CD8-positive, alpha-beta memory T cell (primary cell): ENCODE measurements around the gene AGAP1. TPM values are rescaled to one million over a fixed set of nuclear protein-coding genes. Genes with fewer than 3 reads are reported as not detected.
"Not testable (repeated sequence)": the region's sequence is repeated elsewhere in the genome, so short reads cannot be mapped to it uniquely, and the experiment has no call there.

Source experiments
- CTCF ChIA-PET: fragments of 350-600 bp; sonication (Branson Sonifier 250); formaldehyde crosslinking; loops from one replicate; lab custom pipeline; 2021; ENCODE audit warnings: antibody characterized with exemption; lab: Charles Lee
- POLR2A ChIA-PET: fragments of 350-600 bp; sonication (Branson Sonifier 250); formaldehyde crosslinking; loops from one replicate; lab custom pipeline; 2021; ENCODE audit warnings: antibody characterized with exemption; lab: Charles Lee
- DNase-seq, 5 donors: peaks; one replicate each; pipeline versions ENCODE4 v3.0.0 to v3.0.0-alpha.2; 2020 to 2022; ENCODE audit warnings: mixed read lengths in 1 of 5
- H3K27ac ChIP-seq: one replicate; pipeline ENCODE4 v1.7.0; 2013; ENCODE audit warnings: low read depth, mild to moderate bottlenecking, low read length, moderate library complexity
- H3K27me3 ChIP-seq: 2 replicates; pipeline ENCODE4 v1.7.0; 2013; ENCODE audit warnings: low read length, mild to moderate bottlenecking; ENCODE audit not compliant: insufficient read depth, poor library complexity, severe bottlenecking
- H3K36me3 ChIP-seq: 2 replicates; pipeline ENCODE4 v1.7.0; 2013; ENCODE audit warnings: mild to moderate bottlenecking, low read length, moderate library complexity; ENCODE audit not compliant: insufficient read depth
- H3K4me1 ChIP-seq: 2 replicates; pipeline ENCODE4 v1.7.0; 2013; ENCODE audit warnings: mild to moderate bottlenecking, low read length, moderate library complexity; ENCODE audit not compliant: insufficient read depth
- H3K4me3 ChIP-seq: 2 replicates; pipeline ENCODE4 v1.7.0; 2013; ENCODE audit warnings: mild to moderate bottlenecking, low read length
- H3K9me3 ChIP-seq: 2 replicates; pipeline ENCODE4 v1.7.0; 2013; ENCODE audit warnings: mild to moderate bottlenecking, low read length
- H3K27ac Mint-ChIP-seq, 8 donors: one replicate each; pipeline ENCODE4 v1.8.0; 2020 to 2021; ENCODE audit warnings: mixed read lengths in 8 of 8, mild to moderate bottlenecking in 6 of 8, inconsistent platforms in 3 of 8, moderate library complexity in 3 of 8
- H3K27me3 Mint-ChIP-seq, 2 donors: one replicate each; pipeline ENCODE4 v1.8.0; 2020 to 2021; ENCODE audit warnings: mixed read lengths in 2 of 2, mild to moderate bottlenecking in 1 of 2, moderate library complexity in 1 of 2
- H3K36me3 Mint-ChIP-seq, 3 donors: one replicate each; pipeline ENCODE4 v1.8.0; 2020 to 2021; ENCODE audit warnings: mixed read lengths in 3 of 3, inconsistent platforms in 1 of 3, mild to moderate bottlenecking in 1 of 3
- H3K4me1 Mint-ChIP-seq, 3 donors: one replicate each; pipeline ENCODE4 v1.8.0; 2020 to 2021; ENCODE audit warnings: mixed read lengths in 3 of 3, inconsistent platforms in 1 of 3, mild to moderate bottlenecking in 1 of 3
- H3K4me3 Mint-ChIP-seq, 7 donors: one replicate each; pipeline ENCODE4 v1.8.0; 2020 to 2021; ENCODE audit warnings: mixed read lengths in 7 of 7, mild to moderate bottlenecking in 6 of 7, moderate library complexity in 4 of 7, inconsistent platforms in 2 of 7
- H3K9me3 Mint-ChIP-seq, 5 donors: one replicate each; pipeline ENCODE4 v1.8.0; 2020 to 2022; ENCODE audit warnings: mixed read lengths in 5 of 5, mild to moderate bottlenecking in 3 of 5, moderate library complexity in 2 of 5, inconsistent platforms in 1 of 5
- polyA plus RNA-seq: library from polyadenylated mRNA; unstranded; fragments of 300-500 nt; fragmentation: Illumina TruSeq; gene quantifications from one replicate; pipeline ENCODE4 v1.2.3, GENCODE V29; 2021
- total RNA-seq, 2 experiments: library from RNA; stranded (reverse); gene quantifications; one replicate each; pipeline ENCODE4 v1.2.3, GENCODE V29; 2021

AGAP1 gene
- total and polyA plus RNA-seq, 3 experiments from 2014 or later = 1.2 to 3.3 (median 2.7) TPM

DNA sequence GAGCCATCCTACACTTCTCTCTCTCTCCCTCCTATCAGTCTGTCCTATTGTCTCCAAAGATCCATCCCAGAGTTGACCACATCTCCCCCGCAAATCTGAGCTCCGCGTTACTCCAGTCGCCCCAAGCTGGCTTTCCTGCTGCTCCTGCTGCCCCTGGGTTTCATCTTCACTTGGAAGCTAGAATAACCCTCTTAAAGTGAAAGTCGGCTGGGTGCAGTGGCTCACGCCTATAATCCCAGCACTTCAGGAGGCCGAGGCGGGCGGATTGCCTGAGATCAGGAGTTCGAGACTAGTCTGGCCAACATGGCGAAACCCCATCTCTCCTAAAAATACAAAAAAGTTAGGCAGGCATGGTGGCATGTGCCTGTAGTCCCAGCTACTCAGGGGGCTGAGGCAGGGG lies 647.8 kb downstream of the AGAP1 start:
- H3K27ac ChIP-seq, DNase-seq, CTCF ChIA-PET, H3K4me1 ChIP-seq, H3K27me3 ChIP-seq, H3K36me3 ChIP-seq, H3K27ac Mint-ChIP-seq, H3K4me3 ChIP-seq, H3K9me3 ChIP-seq, H3K4me1 Mint-ChIP-seq, H3K36me3 Mint-ChIP-seq, H3K9me3 Mint-ChIP-seq, H3K4me3 Mint-ChIP-seq, POLR2A ChIA-PET: not testable (repeated sequence)
- peaks cover 11 to 26% of the 10 kb centered on the region in 2 donors for H3K27me3 Mint-ChIP-seq

DNA sequence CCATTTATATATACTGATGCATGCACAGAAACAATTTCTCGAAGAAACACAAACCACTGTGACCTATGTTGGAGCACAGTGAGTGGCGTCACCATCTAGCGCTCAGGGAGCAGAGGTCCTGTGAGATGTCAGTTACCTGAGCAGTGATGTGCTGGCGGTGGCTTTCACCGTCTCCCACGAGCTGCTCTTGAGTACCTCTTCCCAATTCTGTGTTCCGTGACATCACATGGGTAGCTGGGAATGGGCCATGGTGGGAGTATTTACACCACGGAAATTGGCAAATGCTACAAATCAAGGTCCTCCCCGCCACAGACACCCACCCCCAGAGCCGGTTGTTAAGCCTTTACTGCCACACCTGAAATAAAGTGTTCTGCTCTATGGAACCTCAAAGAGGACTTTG lies 650.0 kb downstream of the AGAP1 start:
- H3K4me1 ChIP-seq = no peaks in the 10 kb centered on the region
- Mint-ChIP-seq H3K27me3 (peaks cover 13 to 26% of the 10 kb centered on the region in 2 donors), H3K9me3 (no peaks in the 10 kb centered on the region), H3K27ac (no peak overlapping the region), H3K36me3 (no peaks in the 10 kb centered on the region), H3K4me3 (no peak overlapping the region), H3K4me1 (no peaks in the 10 kb centered on the region)
- no peaks in the 10 kb centered on the region for H3K9me3 ChIP-seq
- no peaks in the 10 kb centered on the region for H3K36me3 ChIP-seq
- CTCF ChIA-PET = no interaction called here
- no peak overlapping the region for H3K27ac ChIP-seq
- POLR2A ChIA-PET = no interaction called here
- H3K27me3 ChIP-seq = peaks cover 6% of the 10 kb centered on the region
- H3K4me3 ChIP-seq = no peak overlapping the region
- DNase-seq = no peak

DNA sequence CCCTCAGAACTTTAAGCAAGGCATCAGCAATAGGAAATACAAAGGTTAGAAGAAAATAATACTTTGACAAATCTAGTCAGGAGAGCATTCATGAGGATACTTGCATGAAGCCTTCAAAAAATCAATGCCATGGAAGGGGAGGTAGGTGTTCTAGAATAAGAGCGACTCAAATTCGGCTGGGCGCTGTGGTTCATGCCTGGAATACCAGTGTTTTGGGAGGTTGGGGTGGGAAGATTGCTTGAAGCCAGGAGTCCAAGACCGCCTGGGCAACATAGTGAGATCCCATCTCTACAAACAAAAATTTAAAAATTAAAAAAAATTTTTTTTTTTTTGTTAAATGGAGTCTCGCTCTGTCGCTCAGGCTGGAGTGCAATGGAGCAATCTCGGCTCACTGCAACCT lies 652.6 kb downstream of the AGAP1 start:
- ChIA-PET POLR2A (no interaction called here), CTCF (no interaction called here)
- Mint-ChIP-seq H3K27me3 (peaks cover 13 to 20% of the 10 kb centered on the region in 2 donors), H3K4me1 (no peaks in the 10 kb centered on the region), H3K36me3 (no peaks in the 10 kb centered on the region), H3K4me3 (no peak overlapping the region), H3K9me3 (peaks cover 0 to 10% (median 6%) of the 10 kb centered on the region in 5 donors), H3K27ac (no peak overlapping the region)
- H3K9me3 ChIP-seq = no peaks in the 10 kb centered on the region
- H3K4me1 ChIP-seq = no peaks in the 10 kb centered on the region
- no peak for DNase-seq
- H3K27ac ChIP-seq = no peak overlapping the region
- H3K27me3 ChIP-seq = peaks cover 6% of the 10 kb centered on the region
- no peak overlapping the region for H3K4me3 ChIP-seq
- H3K36me3 ChIP-seq = no peaks in the 10 kb centered on the region

DNA sequence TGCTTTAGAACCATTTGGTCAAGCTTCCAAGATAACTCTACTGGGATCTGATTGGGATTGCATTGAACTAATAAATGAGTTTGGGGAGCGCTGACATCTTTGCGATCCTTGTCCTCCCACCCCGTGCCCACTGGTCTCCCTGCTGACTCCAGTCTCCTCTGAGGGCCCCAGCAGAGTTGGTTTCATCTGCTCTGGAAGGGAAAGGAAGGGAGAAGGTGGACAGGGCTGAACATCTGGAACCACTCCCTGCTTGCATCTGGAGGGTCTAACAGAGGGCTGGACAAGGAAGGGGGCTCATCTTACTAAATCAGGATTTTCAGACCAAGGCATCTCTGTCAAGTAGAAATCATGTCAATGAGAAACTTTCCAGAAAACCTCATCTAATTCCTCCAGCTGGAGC lies 661.6 kb downstream of the AGAP1 start:
- Mint-ChIP-seq H3K36me3 (peaks cover 0 to 13% (median 2%) of the 10 kb centered on the region in 3 donors), H3K9me3 (peaks cover 16 to 26% (median 25%) of the 10 kb centered on the region in 5 donors), H3K4me3 (no peak overlapping the region), H3K27ac (no peak overlapping the region), H3K4me1 (peaks cover 0 to 2% (median 0%) of the 10 kb centered on the region in 3 donors), H3K27me3 (peaks cover 24 to 44% of the 10 kb centered on the region in 2 donors)
- Histone ChIP-seq H3K4me3 (no peak overlapping the region), H3K9me3 (no peaks in the 10 kb centered on the region), H3K27ac (no peak overlapping the region), H3K4me1 (no peaks in the 10 kb centered on the region), H3K36me3 (no peaks in the 10 kb centered on the region), H3K27me3 (no peaks in the 10 kb centered on the region)
- DNase-seq = no peak
- ChIA-PET POLR2A (no interaction called here), CTCF (no interaction called here)

DNA sequence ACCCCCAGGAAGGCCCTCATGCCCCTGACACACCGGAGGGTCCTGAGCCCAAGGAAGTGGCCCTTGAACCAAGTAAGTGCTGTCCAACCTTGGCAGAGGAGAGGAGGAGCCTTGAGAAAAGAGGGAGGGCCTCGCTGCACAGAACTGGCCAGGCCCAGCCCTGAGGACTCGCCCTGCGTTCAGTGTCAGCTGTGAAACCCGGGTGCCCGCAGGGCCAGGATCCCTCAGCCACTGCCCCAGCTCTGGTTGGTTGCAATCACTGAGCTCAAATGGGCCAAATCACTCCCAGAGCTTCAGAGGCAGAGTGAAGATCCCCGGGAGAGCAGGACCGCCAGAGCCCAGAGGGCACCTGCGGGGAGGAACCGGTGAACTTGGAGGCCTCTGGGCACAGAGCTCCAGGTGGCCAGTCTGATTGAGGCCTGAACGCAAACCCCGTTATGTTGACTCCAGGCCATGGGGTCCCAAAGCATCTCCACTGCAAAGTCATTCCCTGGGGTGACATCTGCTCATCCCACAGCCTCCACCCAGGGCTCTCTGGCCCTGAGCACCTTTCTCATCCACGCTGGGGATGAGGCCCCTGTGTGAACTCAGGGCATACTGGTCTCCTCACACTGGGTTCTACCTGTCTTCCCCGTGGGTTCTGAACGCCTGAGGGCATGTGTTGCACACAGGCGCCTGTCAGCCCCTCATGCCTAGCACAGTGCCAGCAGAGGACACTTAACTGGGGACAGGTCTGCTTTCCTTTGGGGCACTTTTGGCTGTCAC lies 662.4 kb downstream of the AGAP1 start:
- Histone ChIP-seq H3K4me1 (no peaks in the 10 kb centered on the region), H3K36me3 (no peaks in the 10 kb centered on the region), H3K4me3 (no peak overlapping the region), H3K27me3 (peaks cover 2% of the 10 kb centered on the region), H3K27ac (no peak overlapping the region), H3K9me3 (no peaks in the 10 kb centered on the region)
- Mint-ChIP-seq H3K4me1 (peaks cover 0 to 2% (median 0%) of the 10 kb centered on the region in 3 donors), H3K27me3 (peaks cover 28 to 51% of the 10 kb centered on the region in 2 donors), H3K9me3 (peaks cover 16 to 25% (median 19%) of the 10 kb centered on the region in 5 donors), H3K4me3 (no peak overlapping the region), H3K36me3 (peaks cover 0 to 13% (median 2%) of the 10 kb centered on the region in 3 donors), H3K27ac (no peak overlapping the region)
- CTCF ChIA-PET = no interaction called here
- POLR2A ChIA-PET = no interaction called here
- no peak for DNase-seq

DNA sequence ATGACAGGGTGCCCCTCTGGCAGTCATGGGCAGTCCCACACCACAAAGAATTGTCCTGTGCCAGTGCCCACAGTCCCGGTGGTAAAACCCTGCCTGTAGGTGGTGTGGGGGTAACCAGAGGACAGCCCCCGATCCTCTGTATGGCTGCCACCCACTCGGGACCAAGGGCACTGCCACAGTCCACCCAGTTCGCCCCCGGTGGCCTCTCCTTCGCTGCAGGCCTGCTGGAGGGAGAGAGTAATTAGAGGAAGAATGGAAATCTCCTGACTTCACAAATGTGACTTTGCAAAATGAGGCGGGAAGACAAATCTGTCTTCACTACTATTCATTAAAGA lies 663.0 kb downstream of the AGAP1 start:
- Mint-ChIP-seq H3K4me3 (no peak overlapping the region), H3K4me1 (peaks cover 0 to 2% (median 0%) of the 10 kb centered on the region in 3 donors), H3K27ac (no peak overlapping the region), H3K9me3 (peaks cover 16 to 21% (median 19%) of the 10 kb centered on the region in 5 donors), H3K36me3 (peaks cover 0 to 13% (median 2%) of the 10 kb centered on the region in 3 donors), H3K27me3 (peaks cover 29 to 57% of the 10 kb centered on the region in 2 donors)
- no peaks in the 10 kb centered on the region for H3K36me3 ChIP-seq
- peaks cover 4% of the 10 kb centered on the region for H3K27me3 ChIP-seq
- H3K4me3 ChIP-seq = no peak overlapping the region
- ChIA-PET POLR2A (no interaction called here), CTCF (no interaction called here)
- DNase-seq = no peak
- H3K27ac ChIP-seq = no peak overlapping the region
- no peaks in the 10 kb centered on the region for H3K4me1 ChIP-seq
- no peaks in the 10 kb centered on the region for H3K9me3 ChIP-seq

DNA sequence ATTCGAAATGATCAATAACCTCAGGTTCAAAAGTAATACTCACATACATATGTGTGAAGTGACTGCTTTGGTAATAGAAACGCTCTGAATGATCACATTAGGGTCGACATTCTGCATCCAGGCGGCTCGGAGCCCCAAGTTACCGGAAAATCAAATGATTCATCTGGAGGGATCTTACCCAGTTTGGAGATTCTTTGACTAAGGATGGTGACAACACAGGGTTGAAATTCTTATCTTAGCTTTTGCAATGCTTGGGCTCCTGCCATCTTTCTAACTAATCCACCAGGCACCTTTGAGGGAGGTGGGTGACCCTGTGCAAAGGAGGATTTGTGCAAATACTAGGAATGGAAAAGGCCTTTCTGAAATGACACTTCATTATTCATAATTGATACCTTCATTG lies 663.5 kb downstream of the AGAP1 start:
- peaks cover 14 to 19% (median 17%) of the 10 kb centered on the region in 5 donors for H3K9me3 Mint-ChIP-seq
- POLR2A ChIA-PET = no interaction called here

DNA sequence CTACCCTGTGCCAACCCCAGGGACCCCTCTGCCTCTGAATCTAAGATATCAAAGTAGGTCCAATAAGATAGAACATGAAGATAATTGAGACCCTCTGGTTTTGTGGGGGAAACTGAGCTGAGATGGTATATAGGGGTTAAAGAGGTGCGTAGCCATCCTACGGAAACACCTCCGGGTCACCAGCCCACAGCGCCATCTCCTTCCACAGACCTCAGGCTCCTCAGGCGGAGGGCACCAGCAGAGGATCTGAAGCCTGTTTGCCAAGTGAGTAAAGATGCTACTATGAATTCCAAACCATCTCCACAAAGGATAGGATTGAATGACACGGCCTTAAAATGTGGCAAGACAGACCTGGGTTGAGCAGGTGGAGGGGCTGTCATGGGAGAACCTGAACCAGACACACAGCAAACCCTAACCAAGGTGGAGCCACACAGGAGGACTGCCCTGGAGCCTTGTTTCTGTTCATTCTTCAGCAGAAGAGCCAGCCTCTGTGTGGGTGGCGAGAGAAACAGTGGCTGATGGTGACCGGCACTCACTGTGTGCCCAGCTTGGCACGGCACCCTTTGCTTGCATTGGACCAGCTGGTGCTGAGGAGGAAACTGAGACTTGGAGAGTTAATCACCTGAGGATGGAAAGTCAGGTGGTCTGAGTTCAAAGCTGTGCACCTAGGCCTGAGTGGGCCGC lies 664.1 kb downstream of the AGAP1 start:
- peaks cover 8 to 13% (median 11%) of the 10 kb centered on the region in 5 donors for H3K9me3 Mint-ChIP-seq
- no peak overlapping the region for H3K4me3 ChIP-seq
- no peaks in the 10 kb centered on the region for H3K4me1 ChIP-seq
- ChIA-PET CTCF (no interaction called here), POLR2A (no interaction called here)
- H3K4me3 Mint-ChIP-seq = no peak overlapping the region
- no peak overlapping the region for H3K27ac ChIP-seq
- no peak overlapping the region for H3K27ac Mint-ChIP-seq
- H3K9me3 ChIP-seq = no peaks in the 10 kb centered on the region
- no peaks in the 10 kb centered on the region for H3K36me3 ChIP-seq
- H3K4me1 Mint-ChIP-seq = peaks cover 0 to 4% (median 2%) of the 10 kb centered on the region in 3 donors
- peaks cover 0 to 9% (median 2%) of the 10 kb centered on the region in 3 donors for H3K36me3 Mint-ChIP-seq
- peaks cover 29 to 63% of the 10 kb centered on the region in 2 donors for H3K27me3 Mint-ChIP-seq
- H3K27me3 ChIP-seq = peaks cover 4% of the 10 kb centered on the region
- no peak for DNase-seq

More for the DNA sequence above, 663.5 kb downstream of the AGAP1 start:
- Histone ChIP-seq H3K4me3 (no peak overlapping the region), H3K4me1 (no peaks in the 10 kb centered on the region), H3K27me3 (peaks cover 4% of the 10 kb centered on the region), H3K27ac (no peak overlapping the region), H3K9me3 (no peaks in the 10 kb centered on the region), H3K36me3 (no peaks in the 10 kb centered on the region)
- Mint-ChIP-seq H3K4me1 (peaks cover 0 to 2% (median 0%) of the 10 kb centered on the region in 3 donors), H3K27me3 (peaks cover 29 to 61% of the 10 kb centered on the region in 2 donors), H3K36me3 (peaks cover 0 to 13% (median 2%) of the 10 kb centered on the region in 3 donors), H3K27ac (no peak overlapping the region), H3K4me3 (no peak overlapping the region)
- no peak for DNase-seq
- CTCF ChIA-PET = no interaction called here
